Stimulated activated CD8-positive, alpha-beta memory T cell treated with anti-CD3 and anti-CD28 coated beads, Interleukin-12 subunit alpha, Interleukin-12 subunit beta, amount 100 ng/mL, for 24 hours (primary cell): Measurements from ENCODE around the gene ALKBH8.
"Not testable (repeated sequence)": the region's sequence is repeated elsewhere in the genome, so short reads cannot be mapped to it uniquely, and the experiment has no call there.

Experiments
- DNase-seq: peaks from one replicate; pipeline ENCODE4 v3.0.0-alpha.2; 2020; ENCODE audit errors: extremely low read depth

The ALKBH8 gene, protein sequence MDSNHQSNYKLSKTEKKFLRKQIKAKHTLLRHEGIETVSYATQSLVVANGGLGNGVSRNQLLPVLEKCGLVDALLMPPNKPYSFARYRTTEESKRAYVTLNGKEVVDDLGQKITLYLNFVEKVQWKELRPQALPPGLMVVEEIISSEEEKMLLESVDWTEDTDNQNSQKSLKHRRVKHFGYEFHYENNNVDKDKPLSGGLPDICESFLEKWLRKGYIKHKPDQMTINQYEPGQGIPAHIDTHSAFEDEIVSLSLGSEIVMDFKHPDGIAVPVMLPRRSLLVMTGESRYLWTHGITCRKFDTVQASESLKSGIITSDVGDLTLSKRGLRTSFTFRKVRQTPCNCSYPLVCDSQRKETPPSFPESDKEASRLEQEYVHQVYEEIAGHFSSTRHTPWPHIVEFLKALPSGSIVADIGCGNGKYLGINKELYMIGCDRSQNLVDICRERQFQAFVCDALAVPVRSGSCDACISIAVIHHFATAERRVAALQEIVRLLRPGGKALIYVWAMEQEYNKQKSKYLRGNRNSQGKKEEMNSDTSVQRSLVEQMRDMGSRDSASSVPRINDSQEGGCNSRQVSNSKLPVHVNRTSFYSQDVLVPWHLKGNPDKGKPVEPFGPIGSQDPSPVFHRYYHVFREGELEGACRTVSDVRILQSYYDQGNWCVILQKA

DNA sequence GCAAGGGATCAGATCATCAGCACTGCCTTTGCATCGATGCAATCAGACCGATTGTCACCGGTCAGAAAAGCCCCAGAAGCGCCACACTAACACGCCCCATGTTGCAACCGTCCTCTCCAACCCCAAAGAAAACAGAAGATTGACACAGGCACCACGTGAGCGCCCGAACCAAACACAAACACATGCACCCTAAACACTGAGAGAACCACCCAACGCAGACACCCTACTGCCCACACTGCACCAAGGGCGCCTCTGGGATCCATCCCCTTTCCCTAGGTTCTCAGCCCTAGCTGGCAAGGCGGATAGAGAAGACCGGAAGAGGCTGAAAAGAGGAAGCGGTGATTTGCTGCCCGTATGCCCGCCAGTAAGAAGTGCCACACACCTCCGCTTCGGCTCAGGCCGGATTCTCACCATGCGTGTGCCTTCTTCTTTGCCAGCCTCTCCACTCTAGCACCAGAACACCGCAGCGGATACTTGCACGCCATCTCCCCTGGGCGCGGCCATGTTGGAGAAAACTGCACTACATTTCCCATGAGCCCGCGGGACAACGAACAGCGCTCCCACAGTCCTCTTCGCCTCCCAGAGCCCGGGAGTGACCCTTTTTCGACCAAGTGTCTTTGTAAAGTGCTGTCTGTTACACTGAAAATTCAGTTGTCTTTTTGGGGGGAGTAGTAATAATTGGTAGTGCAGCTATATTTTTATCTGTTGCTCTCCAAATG lies at the start of gene ALKBH8:
ALKBH8 (minus strand) TSS at position 517 of the 719 bp plus-strand sequence. CDS start 4,842 bp downstream, outside the sequence.
- DNase-seq: peak; percentile 42

DNA sequence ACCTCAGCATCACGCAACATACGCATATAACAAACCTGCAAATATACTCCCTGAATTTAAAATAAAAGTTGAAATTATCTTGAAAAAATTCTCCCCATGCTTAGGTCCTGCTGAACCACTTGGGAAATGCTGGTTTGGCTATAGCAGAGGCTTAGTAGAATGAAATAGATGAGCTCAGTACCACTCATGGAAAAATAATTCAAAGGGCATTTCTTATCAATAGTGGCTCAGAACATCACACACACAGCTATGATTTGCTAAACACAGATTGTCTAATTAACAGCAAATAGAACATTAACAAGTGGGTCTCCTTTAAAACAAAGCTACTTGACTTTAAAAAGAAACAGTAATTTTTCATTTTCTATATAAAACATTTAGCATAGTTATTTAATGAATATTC lies 46.9 kb upstream of the ALKBH8 start:
- no peak for DNase-seq

DNA sequence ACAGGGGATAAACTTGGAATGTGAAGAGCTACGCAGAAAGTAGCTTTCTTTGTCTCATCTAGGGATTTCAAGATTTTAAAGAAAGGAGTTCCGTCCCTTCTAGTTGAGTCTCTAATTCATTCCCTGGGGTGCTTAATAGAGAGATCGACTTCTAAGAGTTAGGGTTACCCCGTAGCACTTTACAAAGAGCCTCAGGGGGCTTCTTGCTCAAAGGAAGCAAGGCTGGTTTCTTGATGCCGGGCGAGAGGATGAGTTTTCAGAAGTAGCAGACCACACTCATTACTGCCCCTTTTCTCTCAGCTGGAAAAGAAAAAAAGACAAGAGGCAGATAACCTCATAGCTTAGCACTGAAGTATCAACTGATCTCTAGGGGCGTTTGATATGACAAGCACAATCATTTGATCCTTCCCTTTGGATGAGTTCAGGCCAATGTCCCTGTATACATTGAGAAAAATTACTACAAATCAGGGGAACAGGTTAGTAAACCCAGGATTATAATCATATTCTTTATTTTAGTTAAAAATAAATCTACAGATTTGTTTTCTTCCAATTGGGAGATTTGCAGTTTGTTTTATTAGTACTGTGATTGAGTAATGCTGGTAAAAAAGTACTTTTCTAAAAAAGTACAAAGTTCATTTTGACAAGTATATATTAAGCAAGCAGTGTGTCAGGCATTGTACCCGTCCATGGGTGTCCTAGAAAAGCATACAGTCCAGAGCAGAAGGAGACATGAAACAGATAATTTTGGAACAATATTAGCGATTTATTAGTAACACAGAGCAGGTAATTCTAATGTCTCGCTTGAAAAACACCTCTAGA lies 44.1 kb upstream of the ALKBH8 start:
- DNase-seq: no peak

DNA sequence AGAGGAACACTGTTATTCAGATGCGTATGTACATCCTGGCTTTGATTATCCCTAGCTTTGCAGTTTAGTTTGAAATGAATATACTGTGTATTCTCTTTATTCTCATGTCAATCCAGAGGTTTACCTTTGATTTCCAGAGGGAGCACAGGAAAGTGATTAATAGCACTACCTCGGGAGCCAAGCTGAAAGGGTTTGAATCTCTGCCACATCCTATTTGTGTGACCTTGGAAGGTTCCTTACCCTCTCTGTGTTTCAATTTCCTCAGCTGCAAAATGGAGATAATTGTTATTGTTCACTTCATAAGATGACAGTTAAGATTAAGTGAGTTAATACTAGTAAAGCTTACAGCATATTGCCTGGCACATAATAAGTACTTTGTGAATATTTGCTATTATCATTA lies 43.3 kb upstream of the ALKBH8 start:
- no peak for DNase-seq

DNA sequence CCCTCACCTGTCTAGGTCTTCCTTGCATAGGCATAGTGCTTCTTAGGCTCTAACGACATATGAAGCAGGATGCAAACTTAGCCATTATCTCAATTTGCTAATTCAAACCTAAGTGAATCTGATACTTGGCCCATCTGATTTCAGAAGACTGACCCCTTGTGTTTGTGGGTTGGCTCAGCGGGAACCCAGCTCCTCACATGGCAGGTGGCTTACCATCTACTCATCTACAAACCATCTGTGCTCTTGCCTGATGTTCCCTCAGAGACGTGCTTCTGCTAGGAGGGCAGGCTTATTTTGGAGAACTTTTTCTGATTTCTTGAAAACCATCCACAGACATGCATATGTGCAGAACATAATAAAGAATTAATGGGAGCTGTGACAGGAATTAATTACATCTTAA lies 40.6 kb upstream of the ALKBH8 start:
- DNase-seq: no peak

DNA sequence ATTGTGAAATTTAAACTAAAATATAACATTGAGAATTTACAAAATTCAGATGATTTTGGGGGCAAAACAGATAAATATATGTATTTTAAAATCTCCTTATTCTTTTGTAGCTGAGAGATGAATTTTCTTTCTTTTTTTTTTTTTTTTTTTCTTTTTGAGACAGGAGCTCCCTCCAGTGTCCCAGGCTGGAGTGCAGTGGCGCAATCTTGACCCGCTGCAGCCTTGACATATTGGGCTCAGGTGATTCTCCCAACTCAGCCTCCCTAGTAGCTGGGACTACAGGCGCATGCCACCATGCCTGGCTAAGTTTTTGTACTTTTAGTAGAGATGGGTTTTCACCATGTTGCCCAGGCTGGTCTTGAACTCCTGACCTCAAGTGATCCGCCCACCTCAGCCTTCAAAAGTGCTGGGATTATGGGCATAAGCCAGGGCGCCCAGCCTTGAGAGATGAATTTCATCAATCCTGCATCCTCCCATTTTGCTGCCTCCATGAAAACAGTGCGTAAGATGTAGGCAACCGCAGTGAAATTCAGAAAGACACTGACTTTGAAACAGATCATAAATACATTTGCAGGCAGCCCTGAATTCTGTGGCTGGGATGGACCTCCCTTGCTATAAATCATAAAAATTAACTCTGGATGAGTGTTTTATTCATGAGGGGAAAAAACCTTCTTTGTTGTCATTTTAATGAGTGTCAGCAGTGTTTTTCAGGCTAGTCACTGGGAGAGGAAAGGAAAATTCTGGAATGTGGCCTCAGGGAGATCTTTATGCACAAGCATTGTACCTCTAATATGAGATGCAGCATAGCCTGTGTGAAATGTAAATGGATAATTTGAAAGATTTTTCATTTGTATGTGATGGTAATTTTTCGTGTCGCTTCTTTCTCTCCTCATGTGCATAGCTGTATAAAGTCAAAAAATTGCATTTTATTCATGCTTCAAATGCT lies 39.8 kb upstream of the ALKBH8 start:
- DNase-seq: no peak

DNA sequence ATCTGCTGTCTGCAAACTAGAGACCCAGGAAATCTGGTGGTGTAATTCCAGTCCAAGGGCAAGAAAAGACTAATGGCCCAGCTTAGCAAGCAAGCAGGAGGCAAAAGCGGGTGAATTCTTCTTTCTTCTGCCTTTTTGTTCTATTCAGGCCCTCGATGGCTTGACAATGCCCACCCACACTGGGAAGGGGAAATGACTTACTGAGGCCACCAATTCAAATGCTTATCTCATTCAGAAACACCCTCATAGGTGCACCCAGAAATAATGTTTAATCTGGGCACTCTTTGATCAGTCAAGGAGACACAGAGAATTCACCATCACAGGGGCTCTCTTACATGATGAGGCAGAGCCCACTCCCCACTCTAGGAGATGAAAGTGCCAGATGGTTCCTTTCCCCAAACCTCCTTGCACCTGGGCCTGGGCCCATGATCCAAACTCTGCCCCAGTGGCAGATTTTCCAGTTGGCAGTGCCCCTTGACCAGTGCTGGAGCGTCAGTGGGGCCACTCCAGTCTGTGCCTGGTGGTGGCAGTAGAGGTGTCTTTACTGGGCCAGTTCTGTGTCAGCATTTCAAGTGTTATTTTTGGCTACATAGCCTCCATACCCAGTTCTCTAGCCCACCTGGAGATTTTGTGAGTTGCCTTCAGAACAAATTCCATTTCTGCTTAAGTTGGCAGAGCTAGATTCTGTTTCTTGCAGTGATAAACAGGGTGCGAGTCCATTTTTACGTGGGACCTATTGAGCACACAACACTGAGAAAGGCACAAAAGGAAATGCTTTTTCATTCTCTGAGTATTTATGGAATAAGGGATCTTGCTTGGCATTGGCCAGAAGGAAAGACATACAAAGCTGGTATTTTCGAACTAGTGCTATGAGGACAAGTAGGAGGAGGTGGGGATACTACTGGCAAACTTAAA lies 32.9 kb upstream of the ALKBH8 start:
- DNase-seq: no peak

DNA sequence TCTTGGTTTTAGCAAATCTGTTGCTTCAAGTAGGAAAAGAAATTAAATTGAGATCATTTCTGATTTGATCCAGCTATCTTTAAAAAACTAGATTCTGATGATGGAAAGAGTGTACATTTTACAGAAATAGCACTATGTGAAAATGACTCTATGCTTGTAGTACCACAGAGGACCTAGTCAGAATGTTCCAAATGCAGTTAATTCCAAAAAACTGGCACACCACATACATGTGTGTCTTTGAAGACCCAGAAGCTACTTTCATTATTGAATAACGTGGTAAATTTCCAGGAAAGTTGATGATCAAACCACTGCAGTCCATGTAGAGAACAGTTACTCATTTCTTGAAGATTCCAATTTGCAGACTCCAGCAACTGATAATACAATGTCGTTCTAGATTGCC lies 29.2 kb upstream of the ALKBH8 start:
- DNase-seq: no peak

DNA sequence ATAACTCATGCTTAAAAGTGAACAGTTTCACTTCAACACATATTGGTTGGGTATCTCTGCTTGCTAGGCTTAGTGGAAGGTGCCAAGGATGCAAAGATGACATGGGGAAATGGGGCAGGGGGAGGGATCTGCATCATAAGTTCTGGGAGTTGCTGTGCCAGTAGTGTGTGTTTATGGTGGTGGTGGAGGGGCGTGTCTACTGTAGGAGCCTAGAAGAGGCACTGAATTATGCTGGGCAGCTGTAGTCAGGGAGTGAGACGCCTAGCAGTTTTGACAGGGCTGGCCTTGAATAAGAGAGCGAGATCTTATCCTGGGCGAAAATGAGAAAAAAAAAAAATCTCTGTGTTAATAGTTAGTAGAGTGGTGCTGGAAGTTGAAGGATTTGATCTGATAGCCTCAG lies 28.4 kb upstream of the ALKBH8 start:
- DNase-seq: no peak

DNA sequence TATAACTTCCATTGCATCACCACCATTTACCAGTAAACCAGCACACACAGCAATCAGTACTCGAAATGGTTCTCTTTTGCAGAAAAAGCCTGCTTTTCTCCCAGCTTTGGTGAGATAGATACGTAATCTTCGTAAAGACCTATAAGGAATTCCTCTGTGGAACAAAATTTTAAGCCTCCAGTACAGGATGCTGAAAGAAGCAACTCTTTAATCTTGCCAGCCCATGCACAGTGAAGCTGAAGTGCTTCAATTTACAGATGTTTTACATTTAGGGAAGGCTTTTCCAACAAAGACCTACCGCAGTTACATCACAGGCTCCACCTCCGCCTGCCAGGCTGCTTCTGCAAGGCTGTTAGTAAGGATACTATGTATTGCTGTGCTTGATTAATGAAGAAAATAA lies 27.3 kb upstream of the ALKBH8 start:
- DNase-seq: no peak

DNA sequence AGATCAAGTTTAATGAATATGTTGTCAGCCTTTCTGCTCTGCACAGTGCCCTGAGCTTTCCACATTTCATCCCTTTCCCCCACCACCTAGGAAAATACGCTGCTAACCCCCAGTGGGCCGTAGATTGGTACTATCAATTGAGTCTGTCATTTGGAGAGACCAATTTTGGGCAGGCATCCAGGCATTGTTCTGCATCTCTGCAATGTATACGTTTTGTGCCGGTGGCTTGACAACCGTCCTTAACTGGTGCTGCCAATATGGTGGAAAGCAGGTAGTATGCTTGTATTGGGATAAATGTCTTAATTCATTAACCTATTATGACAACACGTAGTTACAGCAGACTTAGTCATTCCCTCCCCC lies 26.7 kb upstream of the ALKBH8 start:
- no peak for DNase-seq

DNA sequence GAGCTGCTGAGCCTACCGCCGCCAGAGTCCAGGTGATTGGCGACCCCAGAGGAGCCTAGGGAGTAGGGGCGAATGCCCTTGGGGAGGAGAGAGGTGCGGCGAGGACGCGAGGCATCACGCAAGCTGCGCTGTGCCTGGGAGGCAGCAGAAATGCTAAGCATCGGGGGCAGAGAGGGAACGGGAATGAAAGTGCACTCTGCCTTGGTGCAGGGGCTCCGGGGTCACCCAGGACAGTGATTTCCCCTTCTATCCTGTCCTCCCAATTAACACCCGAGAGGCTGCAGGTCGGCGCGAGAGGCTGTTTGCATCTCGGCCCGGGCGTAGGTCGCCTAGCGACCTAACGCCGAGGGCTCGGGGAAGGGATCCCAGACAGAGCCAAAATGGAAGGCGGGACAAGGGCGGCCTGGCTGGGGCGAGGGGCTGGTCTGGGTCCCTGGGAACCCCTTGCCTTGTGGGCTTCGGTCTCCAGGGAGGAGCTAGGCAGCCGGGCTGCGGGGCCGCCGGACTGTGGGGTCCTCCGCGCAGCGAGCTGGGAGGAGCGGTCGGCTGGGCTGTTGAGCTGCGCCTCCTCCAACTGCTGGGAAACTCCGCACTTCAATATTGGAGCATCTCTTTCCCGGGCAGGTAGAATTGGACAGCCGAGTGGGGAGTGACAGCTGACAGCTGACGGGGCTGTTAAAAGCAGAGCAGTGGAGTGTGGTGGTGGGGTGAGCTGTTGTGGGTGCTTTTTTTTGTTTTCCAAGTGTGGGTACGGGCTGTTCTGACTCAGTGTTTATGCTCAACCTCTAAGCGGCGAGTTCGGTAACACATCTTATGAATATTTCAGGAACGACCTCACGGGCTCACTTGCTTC lies 26.1 kb upstream of the ALKBH8 start:
- DNase-seq: peak; percentile 15

DNA sequence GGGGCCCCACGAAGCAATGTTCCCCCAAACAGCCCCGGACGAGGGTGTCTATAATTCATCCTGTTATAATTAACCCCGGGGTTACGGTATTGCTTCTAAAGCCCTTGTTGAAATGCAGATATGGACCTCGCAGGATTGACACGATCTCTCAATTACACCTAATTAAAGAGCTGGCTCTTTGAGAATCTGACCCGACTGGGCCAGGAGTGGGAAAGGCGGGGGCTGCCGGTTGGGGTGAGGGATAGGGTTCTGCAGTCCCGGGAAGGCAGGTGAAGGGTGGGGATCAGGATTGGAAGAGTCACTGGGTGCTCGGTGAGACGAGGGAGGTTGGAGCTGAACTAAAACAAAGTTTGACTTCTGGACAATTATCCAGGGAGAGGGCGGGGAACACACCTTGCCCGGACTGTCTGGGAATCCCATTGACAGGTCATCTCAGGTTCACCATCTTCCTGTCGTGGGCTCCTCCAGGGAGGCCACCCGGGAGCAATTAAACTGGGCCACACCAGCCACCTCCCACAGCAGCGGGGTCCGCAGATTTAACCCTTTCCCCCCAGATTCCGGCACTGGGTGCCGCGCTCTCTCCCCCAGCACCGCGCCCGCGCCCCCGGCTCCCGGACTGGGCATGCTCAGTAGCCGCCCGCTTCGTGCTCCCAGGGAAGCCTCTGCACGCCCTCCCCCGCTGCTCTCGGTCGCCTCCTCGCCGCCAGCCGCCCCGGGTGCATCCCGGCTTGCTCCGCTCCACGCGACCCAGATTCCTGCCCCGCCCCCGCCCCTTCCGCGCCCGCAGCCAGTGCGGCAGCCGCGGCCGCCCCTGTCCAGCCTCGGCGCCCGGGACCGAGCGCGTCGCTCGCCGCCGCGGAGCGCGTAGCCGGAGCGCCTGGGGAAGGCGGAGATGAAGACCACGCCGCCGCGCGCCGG lies 25.2 kb upstream of the ALKBH8 start, which contains the start of gene ELMOD1:
ELMOD1 (plus strand) TSS at position 688 of the 918 bp plus-strand sequence. CDS start 27,043 bp downstream, outside the sequence.
- no peak for DNase-seq

DNA sequence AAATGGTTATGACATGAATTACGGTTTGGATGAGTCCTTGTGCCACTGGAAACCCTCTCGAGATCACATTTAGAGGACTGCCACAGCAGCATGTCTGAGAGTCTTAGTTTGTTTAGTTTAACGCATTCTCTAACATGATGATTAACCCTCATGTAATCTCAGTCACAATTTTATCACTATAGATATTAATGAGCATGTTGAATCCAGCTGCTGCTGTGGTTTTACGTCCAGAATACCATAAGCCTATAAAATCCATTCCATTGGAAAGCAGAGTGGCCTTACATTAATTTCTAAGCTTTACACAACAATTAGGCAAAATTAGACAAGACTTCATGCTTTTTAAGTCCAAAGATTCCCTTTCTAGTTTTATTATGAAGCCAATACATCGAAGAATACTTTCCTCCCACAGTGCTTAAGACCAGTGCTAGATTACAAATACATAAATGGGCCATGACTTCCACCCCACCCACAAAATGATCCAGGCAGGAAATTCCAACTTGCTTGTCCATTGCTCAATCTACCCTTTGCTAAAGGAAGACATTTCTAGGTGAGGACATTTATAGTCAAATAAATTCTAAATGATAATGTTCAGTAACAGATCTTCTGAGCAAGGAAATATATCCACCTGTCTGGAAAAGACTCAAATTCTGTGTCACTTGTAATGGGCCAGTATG lies 21.9 kb upstream of the ALKBH8 start:
- DNase-seq: no peak

DNA sequence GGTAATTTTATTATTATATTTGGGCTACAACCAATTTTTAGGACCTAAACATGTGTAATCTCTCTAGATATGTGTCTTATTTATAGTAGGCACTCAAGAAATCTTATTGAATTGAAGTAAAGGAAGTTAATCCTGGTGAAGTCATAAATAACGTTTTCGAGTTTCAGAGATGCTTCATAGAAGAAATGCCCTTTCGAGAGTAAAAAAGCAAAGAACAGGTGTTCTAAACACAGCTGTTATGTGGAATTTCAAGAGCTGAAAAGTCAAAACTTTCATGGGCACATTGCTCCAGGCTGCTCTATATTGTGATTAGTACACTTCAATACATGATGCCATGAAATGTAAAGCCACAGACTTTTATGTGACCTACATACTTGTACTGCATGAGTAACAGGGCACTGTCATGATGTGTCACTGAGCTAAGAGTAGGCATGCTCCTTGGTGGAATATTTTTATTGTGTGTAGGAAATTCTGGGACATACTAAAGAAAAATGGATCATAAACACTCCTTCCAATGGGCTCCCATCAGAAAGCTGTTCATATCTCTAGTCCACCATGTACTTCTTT lies 18.2 kb upstream of the ALKBH8 start:
- DNase-seq: no peak

DNA sequence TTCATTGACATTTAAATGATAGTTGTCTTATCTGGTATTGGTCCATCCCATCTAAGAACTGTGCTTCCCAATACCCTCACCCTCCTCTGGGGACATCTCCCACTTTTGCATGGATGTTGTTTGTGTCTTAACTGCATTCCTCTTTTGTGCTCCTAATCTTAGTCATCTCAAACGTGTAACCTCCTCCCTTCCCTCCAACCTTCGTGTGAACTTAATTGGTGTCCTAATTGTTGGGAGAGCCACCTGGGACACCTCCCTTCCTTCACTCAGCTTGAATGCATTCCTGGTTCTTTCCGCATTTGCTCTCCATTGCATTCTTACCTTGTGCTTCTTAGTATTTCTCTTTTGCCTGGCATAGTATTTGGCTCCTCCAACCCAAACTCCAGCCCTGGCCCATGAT lies 15.6 kb upstream of the ALKBH8 start:
- DNase-seq: no peak

DNA sequence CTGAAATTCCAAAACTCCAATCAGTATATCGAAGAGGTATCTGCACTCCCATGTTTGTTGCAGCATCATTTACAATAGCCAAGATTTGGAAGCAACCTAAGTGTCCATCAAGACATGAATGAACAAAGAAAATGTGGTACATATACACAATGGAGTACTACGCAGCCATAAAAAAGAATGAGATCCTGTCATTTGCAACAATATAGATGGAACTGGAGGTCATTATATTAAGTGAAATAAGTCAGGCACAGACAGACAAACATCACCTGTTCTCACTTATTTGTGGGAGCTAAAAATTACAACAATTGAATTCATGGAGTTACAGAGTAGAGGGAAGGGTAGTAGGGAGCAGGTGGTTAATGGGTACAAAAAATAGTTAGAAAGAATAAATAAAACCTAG lies 13.6 kb upstream of the ALKBH8 start:
- DNase-seq: not testable (repeated sequence)
